Measurements from ENCODE around the gene RPS2. TPM values are rescaled to one million over a fixed set of nuclear protein-coding genes. Genes with fewer than 3 reads are reported as not detected.
"Not testable (repeated sequence)": the region's sequence is repeated elsewhere in the genome, so short reads cannot be mapped to it uniquely, and the experiment has no call there.

RPS2 gene
- total RNA-seq, 2 experiments from 2014 or later: 4,851 to 4,954 TPM

- ChIA-PET CTCF (interaction anchor here (0.9 to 1.4 kb wide), 3 partner anchors 11 to 1816 kb away, joined by 3 to 4 read pairs (median 3); partner anchors contain the start of gene MSRB1), POLR2A (interaction anchor here (0.6 to 2.1 kb wide), 7 partner anchors 8 to 186 kb away, joined by 3 to 11 read pairs (median 4); partner anchors contain the start of genes EME2, GFER, MRPS34 and MSRB1)
Measured at GRCh38 chr16:1959269-1960039, 5.2 kb downstream of the RPS2 start, which contains the start of gene NDUFB10. Gene NDUFB10 (plus strand): TSS chr16:1959538. CDS start chr16:1959625, 87 bp downstream.

GRCh38 chr16:1958715-1959268 is 5.8 kb downstream of the RPS2 start:
- POLR2A ChIA-PET: interaction anchor here (0.8 kb wide), 1 partner anchor 12 kb away, joined by 3 read pairs; no protein-coding TSS in a partner anchor
- CTCF ChIA-PET: interaction anchor here (1.1 to 1.4 kb wide), 2 partner anchors 12 to 15 kb away, joined by 3 to 4 read pairs; partner anchors contain the start of gene MSRB1

- CTCF ChIA-PET, POLR2A ChIA-PET: not testable (repeated sequence)
Measured at GRCh38 chr16:1958143-1958491, 6.5 kb downstream of the RPS2 start.

GRCh38 chr16:1957434-1958142 is 7.0 kb downstream of the RPS2 start:
- CTCF ChIA-PET, POLR2A ChIA-PET: not testable (repeated sequence)

- CTCF ChIA-PET: interaction anchor here (1.0 to 1.2 kb wide), 2 partner anchors 10 to 50 kb away, joined by 3 read pairs; partner anchors contain the start of gene MSRB1
- POLR2A ChIA-PET: no interaction called here
Measured at GRCh38 chr16:1953734-1954133, 10.9 kb downstream of the RPS2 start.

GRCh38 chr16:1950559-1950958 is 14.1 kb downstream of the RPS2 start:
- CTCF ChIA-PET: no interaction called here
- POLR2A ChIA-PET: no interaction called here

- ChIA-PET POLR2A (no interaction called here), CTCF (no interaction called here)
Measured at GRCh38 chr16:1950047-1950446, 14.6 kb downstream of the RPS2 start.

- ChIA-PET POLR2A (no interaction called here), CTCF (interaction anchor here (0.7 kb wide), 1 partner anchor 101 kb away, joined by 3 read pairs; no protein-coding TSS in a partner anchor)
Measured at GRCh38 chr16:1949507-1949906, 15.1 kb downstream of the RPS2 start.

GRCh38 chr16:1947369-1947670 is 17.3 kb downstream of the RPS2 start:
- ChIA-PET CTCF (interaction anchor here (0.7 kb wide), 1 partner anchor 18 kb away, joined by 3 read pairs; no protein-coding TSS in a partner anchor), POLR2A (interaction anchor here (1.3 kb wide), 1 partner anchor 208 kb away, joined by 9 read pairs; the partner anchor contains the start of gene TRAF7)

- POLR2A ChIA-PET: interaction anchor here (0.6 kb wide), 1 partner anchor 24 kb away, joined by 4 read pairs; no protein-coding TSS in a partner anchor
- CTCF ChIA-PET: interaction anchor here (1.3 kb wide), 1 partner anchor 18 kb away, joined by 5 read pairs; no protein-coding TSS in a partner anchor
Measured at GRCh38 chr16:1946495-1947368, 17.9 kb downstream of the RPS2 start.

- POLR2A ChIA-PET: interaction anchor here (0.6 kb wide), 1 partner anchor 234 kb away, joined by 3 read pairs; no protein-coding TSS in a partner anchor
- CTCF ChIA-PET: interaction anchor here (1.3 kb wide), 1 partner anchor 17 kb away, joined by 5 read pairs; no protein-coding TSS in a partner anchor
Measured at GRCh38 chr16:1945559-1946391, 18.9 kb downstream of the RPS2 start.

GRCh38 chr16:1944612-1945199 is 19.9 kb downstream of the RPS2 start:
- POLR2A ChIA-PET: interaction anchor here (1.9 kb wide), 1 partner anchor 16 kb away, joined by 11 read pairs; no protein-coding TSS in a partner anchor
- CTCF ChIA-PET: interaction anchor here (1.3 kb wide), 1 partner anchor 16 kb away, joined by 6 read pairs; no protein-coding TSS in a partner anchor

GRCh38 chr16:1942810-1943726 is 21.6 kb downstream of the RPS2 start, which contains the start of gene MSRB1:
Gene MSRB1 (minus strand): TSS chr16:1943199. CDS start chr16:1943156, 43 bp downstream.
- POLR2A ChIA-PET: interaction anchor here (0.7 to 1.9 kb wide), 7 partner anchors 15 to 212 kb away, joined by 3 to 21 read pairs (median 5); partner anchors contain the start of genes NUBP2, RPS2, SPSB3 and TBL3

GRCh38 chr16:1942047-1942809 is 22.4 kb downstream of the RPS2 start:
- CTCF ChIA-PET: interaction anchor here (1.5 kb wide), 1 partner anchor 79 kb away, joined by 8 read pairs; no protein-coding TSS in a partner anchor
- POLR2A ChIA-PET: interaction anchor here (1.2 to 1.4 kb wide), 2 partner anchors 23 to 160 kb away, joined by 3 read pairs; partner anchors contain the start of genes NUBP2, RPS2 and SPSB3

More at GRCh38 chr16:1942810-1943726, 21.6 kb downstream of the RPS2 start, which contains the start of gene MSRB1:
- CTCF ChIA-PET: interaction anchor here (0.6 to 1.3 kb wide), 6 partner anchors 10 to 346 kb away, joined by 3 to 6 read pairs (median 4); partner anchors contain the start of genes CRAMP1, IFT140 and NDUFB10

Measured in activated CD8-positive, alpha-beta memory T cell treated with anti-CD3 and anti-CD28 coated beads for 36 hours (primary cell).